ENCODE results near the gene IGFL4. TPM values are rescaled to one million over a fixed set of nuclear protein-coding genes. Genes with fewer than 3 reads are reported as not detected.
A peak's percentile ranks its signal among the peaks of the same experiment; 100 is the strongest.

Gene IGFL4
- total and polyA plus RNA-seq, 2 donors from 2014 or later: not detected

GRCh38 chr19:46014534-46014933 is 26.3 kb downstream of the IGFL4 start:
- TF ChIP-seq CTCF (IDR thresholded peaks at IDR 0.05; ENCODE audit: borderline replicate concordance, extremely low read depth, insufficient read depth): no peak
- peak overlapping the region in 1 of 3 donors; percentile 39 for H3K4me3 ChIP-seq (ENCODE audit: low read length in 3 of 3)
- peaks cover 0 to 16% (median 0%) of the 10 kb centered on the region in 3 donors for H3K4me1 ChIP-seq (ENCODE audit: control insufficient read depth in 2 of 3, insufficient read depth in 2 of 3, low read depth in 1 of 3, low read length in 3 of 3)
- H3K27me3 ChIP-seq (ENCODE audit: control insufficient read depth, insufficient read depth, low read length): peaks cover 7% of the 10 kb centered on the region
- FAIRE-seq (no peak), DNase-seq (peak in 1 of 5 donors; percentile 52)
- H3K27ac ChIP-seq (ENCODE audit: low read depth in 2 of 2, low read length in 2 of 2): no peak overlapping the region
- H3K9ac ChIP-seq (ENCODE audit: low read length in 3 of 3): peak overlapping the region in 1 of 3 donors; percentile 35
- no peaks in the 10 kb centered on the region for H3K36me3 ChIP-seq (ENCODE audit: control insufficient read depth in 2 of 3, insufficient read depth in 3 of 3, low read length in 3 of 3)
- intact Hi-C loops (cut with DNase I): no loop called here
- H3K9me3 ChIP-seq (ENCODE audit: control insufficient read depth in 2 of 3, insufficient read depth in 1 of 3, low read length in 3 of 3): no peaks in the 10 kb centered on the region

GRCh38 chr19:46009530-46010510 is 31.0 kb downstream of the IGFL4 start:
- TF ChIP-seq CTCF (IDR thresholded peaks at IDR 0.05; ENCODE audit: borderline replicate concordance, extremely low read depth, insufficient read depth): peak; percentile 66
- intact Hi-C loops (cut with DNase I): no loop called here
- H3K27ac ChIP-seq (ENCODE audit: low read depth in 2 of 2, low read length in 2 of 2): no peak overlapping the region
- peak; percentile 65 to 82 (median 74) for DNase-seq
- H3K36me3 ChIP-seq (ENCODE audit: control insufficient read depth in 2 of 3, insufficient read depth in 3 of 3, low read length in 3 of 3): no peaks in the 10 kb centered on the region
- no peak overlapping the region for H3K9ac ChIP-seq (ENCODE audit: low read length in 3 of 3)
- peaks cover 3% of the 10 kb centered on the region for H3K27me3 ChIP-seq (ENCODE audit: control insufficient read depth, insufficient read depth, low read length)
- H3K4me1 ChIP-seq (ENCODE audit: control insufficient read depth in 2 of 3, insufficient read depth in 2 of 3, low read depth in 1 of 3, low read length in 3 of 3): peaks cover 0 to 4% (median 0%) of the 10 kb centered on the region in 3 donors
- no peak overlapping the region for H3K4me3 ChIP-seq (ENCODE audit: low read length in 3 of 3)
- no peak for FAIRE-seq
- H3K9me3 ChIP-seq (ENCODE audit: control insufficient read depth in 2 of 3, insufficient read depth in 1 of 3, low read length in 3 of 3): no peaks in the 10 kb centered on the region

GRCh38 chr19:46006411-46006810 is 34.4 kb downstream of the IGFL4 start:
- no peak overlapping the region for H3K4me3 ChIP-seq (ENCODE audit: low read length in 3 of 3)
- DNase-seq (peak in 1 of 5 donors; percentile 51), FAIRE-seq (no peak)

More at GRCh38 chr19:46006411-46006810, 34.4 kb downstream of the IGFL4 start:
- TF ChIP-seq CTCF (IDR thresholded peaks at IDR 0.05; ENCODE audit: borderline replicate concordance, extremely low read depth, insufficient read depth): no peak
- H3K4me1 ChIP-seq (ENCODE audit: control insufficient read depth in 2 of 3, insufficient read depth in 2 of 3, low read depth in 1 of 3, low read length in 3 of 3): no peaks in the 10 kb centered on the region
- H3K9ac ChIP-seq (ENCODE audit: low read length in 3 of 3): no peak overlapping the region
- no peaks in the 10 kb centered on the region for H3K27me3 ChIP-seq (ENCODE audit: control insufficient read depth, insufficient read depth, low read length)
- no peaks in the 10 kb centered on the region for H3K9me3 ChIP-seq (ENCODE audit: control insufficient read depth in 2 of 3, insufficient read depth in 1 of 3, low read length in 3 of 3)
- peaks cover 0 to 3% (median 0%) of the 10 kb centered on the region in 3 donors for H3K36me3 ChIP-seq (ENCODE audit: control insufficient read depth in 2 of 3, insufficient read depth in 3 of 3, low read length in 3 of 3)
- intact Hi-C loops (cut with DNase I): no loop called here
- no peak overlapping the region for H3K27ac ChIP-seq (ENCODE audit: low read depth in 2 of 2, low read length in 2 of 2)
